ENCODE data around the gene SUSD6.
A peak's percentile ranks its signal among the peaks of the same experiment; 100 is the strongest.
"Not testable (repeated sequence)": the region's sequence is repeated elsewhere in the genome, so short reads cannot be mapped to it uniquely, and the experiment has no call there.

SUSD6 gene

GRCh38 chr14:69593018-69593677 is 18.2 kb upstream of the SUSD6 start:
- no peak for DNase-seq

GRCh38 chr14:69594846-69595245 is 16.6 kb upstream of the SUSD6 start:
- DNase-seq: no peak

DNA sequence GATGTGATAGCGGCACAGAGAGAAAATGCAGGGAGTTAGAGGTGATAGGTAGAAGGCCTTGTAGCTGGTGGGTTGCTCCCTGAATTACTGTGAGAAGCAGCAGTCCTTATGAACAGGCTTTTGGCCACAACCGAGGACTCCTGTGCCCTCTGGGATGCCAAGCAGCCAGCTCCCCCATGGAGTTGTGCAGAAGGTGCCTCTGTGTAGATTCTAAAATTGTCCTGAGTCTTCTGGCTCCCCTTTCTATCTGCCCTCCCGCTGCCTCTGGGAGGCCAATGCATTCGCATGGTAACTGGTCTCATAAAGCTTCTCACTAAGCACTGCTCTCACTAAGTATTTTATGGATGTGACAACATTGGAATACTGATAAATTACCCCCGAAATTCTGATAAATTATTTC is 16.1 kb upstream of the SUSD6 start:
- DNase-seq: no peak

GRCh38 chr14:69599431-69599830 is 12.0 kb upstream of the SUSD6 start:
- DNase-seq: not testable (repeated sequence)

DNA sequence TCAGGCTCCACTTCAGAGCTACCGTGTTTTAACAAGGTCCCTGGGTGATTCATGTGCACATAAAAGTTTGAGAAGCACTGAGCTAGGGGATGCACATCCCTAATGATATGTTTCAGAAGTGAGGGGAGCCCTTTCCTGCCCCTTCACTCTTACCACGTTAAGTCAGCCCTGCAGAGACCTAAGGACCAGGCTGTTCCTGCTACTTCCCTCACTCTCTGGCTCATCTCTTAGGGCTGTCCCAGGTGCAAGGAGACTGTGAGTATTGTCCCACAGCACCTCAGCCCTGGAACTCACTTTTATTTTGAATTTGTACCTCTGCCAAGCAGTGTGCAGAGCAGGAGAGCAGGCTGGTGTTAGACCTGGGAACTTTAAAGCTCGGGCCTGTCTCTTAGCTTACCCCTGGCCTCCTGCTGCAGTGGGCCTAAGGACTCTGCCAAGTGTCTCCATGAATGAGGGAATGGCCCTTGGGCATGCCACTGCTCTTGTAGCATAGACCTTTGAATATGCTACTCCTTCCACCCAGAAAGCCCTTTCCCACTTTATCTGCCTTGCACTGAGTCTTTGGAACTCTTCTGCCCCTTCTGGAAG is 11.0 kb upstream of the SUSD6 start:
- DNase-seq: no peak

- no peak for DNase-seq
Measured at GRCh38 chr14:69605738-69606137, 5.7 kb upstream of the SUSD6 start.

DNA sequence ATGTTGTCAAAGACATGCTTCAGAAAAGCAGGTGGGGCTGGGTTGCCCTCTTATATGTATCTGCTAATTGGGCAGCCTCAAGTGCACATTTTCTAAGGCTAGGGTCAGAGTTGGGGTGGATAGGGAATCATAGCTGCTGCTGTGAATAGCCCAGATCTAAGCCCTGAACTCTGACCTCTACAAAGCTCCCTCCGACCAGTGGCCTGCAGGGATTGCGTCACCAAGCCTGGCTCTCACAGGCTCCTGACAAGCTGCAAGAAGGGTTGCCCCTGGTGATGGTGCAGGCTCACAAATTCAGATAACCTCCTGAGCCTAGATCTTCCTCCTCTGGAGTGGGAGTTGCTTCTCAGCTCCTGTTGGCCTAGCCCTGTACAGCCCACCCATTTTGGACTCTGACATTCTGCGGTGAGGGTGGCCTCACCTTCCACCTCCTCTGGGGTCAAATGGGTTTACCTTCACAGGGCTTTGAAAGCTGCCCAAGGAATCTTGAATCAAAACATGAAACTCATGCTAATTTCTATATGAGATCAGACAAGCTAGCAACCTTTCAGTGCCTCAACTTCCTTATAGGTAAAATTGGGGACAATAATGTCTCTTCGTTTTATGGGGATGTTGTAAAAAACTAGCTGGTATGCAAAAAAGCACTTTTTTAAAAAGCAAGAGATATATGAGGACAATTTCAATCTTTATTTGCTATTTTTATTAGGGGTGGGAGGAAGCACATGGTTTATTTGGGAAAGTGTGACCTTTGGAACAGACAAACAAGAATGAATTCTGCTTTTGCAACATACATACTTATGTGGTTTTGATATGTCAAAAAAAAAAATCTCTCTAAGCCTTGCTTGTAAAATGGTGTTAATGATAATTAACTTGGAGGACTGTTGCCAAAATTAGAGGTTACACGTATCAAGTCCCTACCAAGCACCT is 4.9 kb upstream of the SUSD6 start:
- no peak for DNase-seq

DNA sequence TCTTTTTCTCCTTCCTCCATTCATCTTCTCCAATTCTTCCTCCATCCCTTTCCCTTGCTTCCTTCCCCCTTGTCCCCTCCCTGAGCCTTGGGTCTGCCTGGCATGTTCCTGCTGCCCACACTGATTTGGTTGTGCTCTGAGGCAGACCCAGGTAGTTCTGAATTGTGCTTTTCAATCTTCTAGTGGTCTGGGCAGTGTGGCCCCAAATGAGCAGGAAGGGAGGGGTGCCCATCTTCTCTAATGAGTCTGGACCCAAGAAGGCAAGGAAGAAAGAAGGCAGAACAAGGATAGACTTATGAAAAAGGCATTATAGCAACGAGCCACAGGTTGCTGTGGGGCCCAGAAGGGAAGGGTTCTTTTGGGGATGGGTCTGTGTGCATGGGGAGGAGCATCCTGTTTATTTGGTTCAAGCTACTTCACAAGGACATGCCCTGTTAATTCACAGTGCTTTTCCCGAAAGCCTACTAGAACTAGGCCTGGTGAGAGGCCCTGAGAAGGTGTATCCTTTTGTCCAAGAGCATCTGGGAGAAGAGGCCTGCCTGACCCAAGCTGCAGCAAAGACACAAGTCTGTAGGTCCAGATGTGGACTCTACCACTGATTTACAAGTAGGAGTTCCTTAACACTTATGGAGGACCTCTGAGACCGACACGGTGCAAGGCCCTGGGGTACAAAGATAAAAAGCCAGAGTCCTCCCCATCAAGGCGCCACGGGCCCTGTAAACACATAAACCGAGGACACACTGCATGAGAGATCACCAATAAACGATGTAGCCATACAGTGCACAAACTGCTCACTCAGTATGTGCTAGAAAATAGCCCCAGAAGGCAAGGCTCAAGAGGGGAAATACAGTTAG is 1.1 kb upstream of the SUSD6 start:
- DNase-seq: no peak

- DNase-seq: peak; percentile 39
Measured at GRCh38 chr14:69610874-69611171, 573 bp upstream of the SUSD6 start.

GRCh38 chr14:69612014-69612782 is 802 bp downstream of the SUSD6 start:
- peak; percentile 58 for DNase-seq

- peak; percentile 64 for DNase-seq
Measured at GRCh38 chr14:69612783-69613130, 1.4 kb downstream of the SUSD6 start.

DNA sequence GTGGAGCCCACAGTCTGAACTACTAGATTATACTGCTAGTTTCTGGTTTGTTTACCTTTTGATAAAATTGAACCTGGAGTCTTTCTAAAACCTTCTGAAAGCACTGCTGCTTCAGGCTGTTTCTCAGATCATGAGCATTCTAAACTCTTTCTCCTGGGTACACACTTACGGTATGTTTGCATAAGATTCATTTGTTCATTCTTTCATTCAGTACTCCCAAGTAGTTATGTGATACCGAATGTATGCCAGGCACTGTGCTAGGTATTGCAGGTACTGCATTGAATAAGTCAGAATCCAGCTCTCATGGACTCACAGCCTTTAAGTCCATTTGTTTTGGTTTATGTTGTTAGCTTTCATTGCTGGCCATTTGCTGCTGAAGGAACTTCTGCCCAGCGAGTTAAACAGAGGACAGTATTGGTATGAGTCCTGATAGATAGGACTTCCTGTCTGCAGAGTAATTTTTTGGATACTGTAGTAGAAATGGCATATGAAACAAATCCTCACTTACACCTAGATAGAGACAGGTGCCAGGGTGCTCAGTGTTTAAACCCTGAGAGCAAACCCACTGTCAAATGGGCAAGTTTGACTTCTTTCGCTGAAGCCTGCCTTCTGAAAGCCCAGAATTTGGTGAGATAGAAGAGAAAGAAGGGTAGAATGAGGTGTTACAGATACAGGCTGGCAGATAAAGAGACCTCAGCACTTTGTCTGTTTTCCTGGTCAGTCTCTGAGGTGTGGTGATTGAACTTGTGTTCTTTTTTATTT is 2.1 kb downstream of the SUSD6 start:
- no peak for DNase-seq

DNA sequence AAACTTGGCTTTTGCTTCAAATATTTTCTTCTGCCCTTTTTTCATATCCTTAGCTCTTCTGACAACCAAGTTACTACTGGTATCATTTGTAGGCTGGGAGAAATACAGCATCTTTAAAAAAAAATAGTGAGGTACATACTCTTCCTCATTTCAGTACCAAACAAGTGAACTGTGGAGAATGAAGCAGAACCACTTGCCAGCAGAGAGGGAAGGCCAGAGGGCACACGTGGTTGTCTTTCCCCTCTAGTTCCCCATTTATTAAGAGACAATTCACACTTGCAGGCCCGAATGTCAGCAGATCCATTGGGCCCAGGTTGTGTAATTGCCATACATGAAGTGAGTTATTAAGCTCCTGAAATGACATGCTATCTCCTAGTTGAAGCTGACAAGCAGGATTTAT is 3.2 kb downstream of the SUSD6 start:
- DNase-seq: peak; percentile 75

GRCh38 chr14:69615121-69615495 is 3.7 kb downstream of the SUSD6 start:
- DNase-seq: no peak

GRCh38 chr14:69615496-69616407 is 4.4 kb downstream of the SUSD6 start:
- peak; percentile 80 for DNase-seq

GRCh38 chr14:69616408-69616773 is 5.0 kb downstream of the SUSD6 start:
- DNase-seq: no peak

DNA sequence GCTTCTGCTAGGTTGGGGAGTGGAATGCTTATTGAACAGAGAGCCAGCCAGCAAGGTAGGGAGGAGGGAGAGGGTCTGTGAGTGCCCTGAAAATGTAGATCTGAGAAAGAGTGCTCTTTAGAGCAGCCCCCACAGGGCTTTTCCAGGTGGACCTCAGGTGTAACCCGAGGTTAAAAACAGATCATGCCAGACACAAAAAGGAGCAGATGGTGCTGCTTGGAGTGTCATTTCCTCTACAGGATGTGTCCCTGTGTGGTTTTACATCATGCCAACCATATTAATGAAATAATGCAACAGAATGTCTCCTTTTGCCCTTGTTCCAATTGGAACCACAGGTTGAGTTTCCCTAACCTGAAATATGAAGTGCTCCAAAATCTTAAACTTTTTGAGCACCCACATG is 6.4 kb downstream of the SUSD6 start:
- DNase-seq: no peak

DNA sequence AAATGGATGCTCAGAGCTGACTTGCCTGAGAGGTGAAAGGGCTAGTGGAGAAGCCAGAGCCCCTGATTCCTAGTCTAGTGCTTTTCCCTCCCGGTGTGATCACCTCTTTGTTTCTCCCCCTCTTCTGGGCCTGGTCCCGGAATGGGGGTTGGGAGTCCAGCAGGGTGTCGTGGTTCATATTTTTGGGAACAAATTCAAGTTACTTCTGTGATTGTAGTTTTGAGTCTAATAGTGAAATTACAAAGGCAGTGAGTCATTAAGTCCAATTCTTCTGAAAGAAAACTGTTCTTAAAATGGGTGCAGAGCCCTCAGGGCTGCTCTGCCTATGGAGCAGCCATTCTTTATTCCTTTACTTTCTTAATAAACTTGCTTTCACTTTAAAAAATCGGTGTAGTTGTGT is 7.6 kb downstream of the SUSD6 start:
- peak; percentile 2 for DNase-seq

DNA sequence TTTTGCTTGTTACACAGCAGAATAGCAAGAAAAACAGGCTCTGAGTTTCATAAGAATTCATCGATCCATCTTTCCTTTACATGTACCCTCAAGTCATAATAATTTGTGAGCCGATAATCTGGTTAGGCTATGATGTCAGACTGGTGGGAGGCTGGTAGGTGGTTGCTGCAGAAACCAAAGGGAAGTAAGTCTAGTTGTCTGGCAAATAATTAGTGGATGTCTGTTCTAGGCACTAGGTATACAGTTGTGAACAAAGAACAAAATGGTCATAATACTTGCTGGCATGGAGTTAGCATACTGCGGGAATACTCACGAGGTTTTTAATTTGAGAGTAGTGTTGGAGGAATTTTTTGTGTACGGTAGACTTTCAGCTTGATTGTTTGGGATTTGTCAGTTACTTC is 8.8 kb downstream of the SUSD6 start:
- DNase-seq: peak; percentile 57

- peak; percentile 1 for DNase-seq
Measured at GRCh38 chr14:69620981-69621380, 9.6 kb downstream of the SUSD6 start.

GRCh38 chr14:69624136-69624535 is 12.7 kb downstream of the SUSD6 start:
- no peak for DNase-seq
